ENCODE measurements around the gene CSMD2. TPM values are rescaled to one million over a fixed set of nuclear protein-coding genes. Genes with fewer than 3 reads are reported as not detected.

CSMD2 gene
- total and polyA plus RNA-seq, 7 experiments from 2014 or later: 0.02 TPM; not detected in 6

DNA sequence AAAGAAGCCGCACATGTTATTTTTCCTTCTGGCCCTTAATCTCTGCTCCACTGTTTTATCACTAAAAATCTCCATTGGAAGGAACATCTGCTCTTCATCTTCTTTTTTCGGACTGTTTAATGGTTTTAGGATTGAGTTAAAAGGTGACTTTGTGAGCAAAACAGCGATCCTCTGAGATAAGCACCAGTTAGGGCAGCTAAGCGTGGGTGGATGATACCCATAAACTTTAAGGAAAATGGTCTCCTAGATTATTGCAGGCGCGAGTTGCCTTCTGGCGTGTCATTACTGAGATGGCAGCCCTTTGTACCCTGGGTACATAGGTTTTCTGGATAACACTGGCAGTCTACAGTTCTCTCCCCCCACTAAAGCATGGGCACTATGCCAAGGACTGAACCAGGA is 345.1 kb downstream of the CSMD2 start:
- DNase-seq: no peak
- H3K27ac Mint-ChIP-seq: no peak overlapping the region
- Histone ChIP-seq H3K27ac (ENCODE audit: low read depth, low read length) (no peak overlapping the region), H3K4me3 (ENCODE audit: low read length) (no peak overlapping the region), H3K27me3 (ENCODE audit: control insufficient read depth in 2 of 2, insufficient read depth in 2 of 2, low read length in 2 of 2) (no peaks in the 10 kb centered on the region), H3K9me3 (ENCODE audit: control insufficient read depth in 2 of 3, low read length in 3 of 3) (no peaks in the 10 kb centered on the region), H3K4me1 (ENCODE audit: control insufficient read depth in 2 of 2, insufficient read depth in 2 of 2, low read length in 2 of 2) (no peaks in the 10 kb centered on the region), H3K36me3 (ENCODE audit: control insufficient read depth in 2 of 3, insufficient read depth in 3 of 3, low read length in 3 of 3) (no peaks in the 10 kb centered on the region)
- ATAC-seq: no peak
- ChIA-PET POLR2A (no interaction called here), CTCF (no interaction called here)
- no peaks in the 10 kb centered on the region for H3K36me3 Mint-ChIP-seq
- peaks cover 0 to 4% (median 0%) of the 10 kb centered on the region in 11 donors for H3K9me3 Mint-ChIP-seq
- intact Hi-C loops (cut with micrococcal nuclease): no loop called here
- no peaks in the 10 kb centered on the region for H3K4me1 Mint-ChIP-seq
- peaks cover 0 to 33% (median 17%) of the 10 kb centered on the region in 5 donors for H3K27me3 Mint-ChIP-seq
- H3K4me3 Mint-ChIP-seq: no peak overlapping the region

DNA sequence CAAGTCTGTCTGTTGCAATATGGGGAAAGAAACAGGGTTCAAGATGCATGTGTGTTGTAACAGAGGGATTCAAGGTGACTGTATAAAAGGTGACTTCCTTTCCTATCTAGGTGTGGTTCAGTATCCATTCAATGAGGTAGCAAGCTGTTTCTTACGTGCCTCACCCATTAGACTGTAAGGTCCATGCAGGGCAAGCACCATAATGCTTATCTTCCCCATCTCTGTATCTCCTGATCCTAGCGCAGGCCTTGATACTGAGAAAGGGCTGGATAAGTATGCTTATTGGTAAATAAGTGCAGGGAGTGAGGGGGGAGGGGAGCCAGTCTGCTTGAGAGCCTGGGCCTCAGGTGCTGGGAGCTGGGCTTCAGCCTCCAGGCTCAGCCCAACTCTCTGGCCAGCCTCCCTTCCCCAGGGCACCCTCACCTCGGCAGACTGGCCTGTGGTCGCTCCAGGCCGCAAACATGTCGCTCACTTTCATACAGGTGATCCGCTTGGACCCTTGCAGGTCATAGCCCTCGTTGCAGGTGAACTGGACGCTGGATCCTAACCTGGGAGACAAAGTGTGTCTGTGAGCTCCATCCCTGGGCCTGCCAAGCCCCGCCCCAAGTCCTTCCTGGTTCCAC is 345.6 kb downstream of the CSMD2 start:
- Mint-ChIP-seq H3K9me3 (peaks cover 0 to 6% (median 2%) of the 10 kb centered on the region in 11 donors), H3K27me3 (peaks cover 0 to 37% (median 22%) of the 10 kb centered on the region in 5 donors), H3K4me1 (no peaks in the 10 kb centered on the region), H3K27ac (no peak overlapping the region), H3K36me3 (no peaks in the 10 kb centered on the region), H3K4me3 (no peak overlapping the region)
- Histone ChIP-seq H3K27me3 (ENCODE audit: control insufficient read depth in 2 of 2, insufficient read depth in 2 of 2, low read length in 2 of 2) (no peaks in the 10 kb centered on the region), H3K27ac (ENCODE audit: low read depth, low read length) (no peak overlapping the region), H3K9me3 (ENCODE audit: control insufficient read depth in 2 of 3, low read length in 3 of 3) (no peaks in the 10 kb centered on the region), H3K36me3 (ENCODE audit: control insufficient read depth in 2 of 3, insufficient read depth in 3 of 3, low read length in 3 of 3) (no peaks in the 10 kb centered on the region), H3K4me3 (ENCODE audit: low read length) (no peak overlapping the region), H3K4me1 (ENCODE audit: control insufficient read depth in 2 of 2, insufficient read depth in 2 of 2, low read length in 2 of 2) (no peaks in the 10 kb centered on the region)
- ChIA-PET POLR2A (no interaction called here), CTCF (no interaction called here)
- ATAC-seq (no peak), DNase-seq (no peak)
- intact Hi-C loops (cut with micrococcal nuclease): no loop called here

DNA sequence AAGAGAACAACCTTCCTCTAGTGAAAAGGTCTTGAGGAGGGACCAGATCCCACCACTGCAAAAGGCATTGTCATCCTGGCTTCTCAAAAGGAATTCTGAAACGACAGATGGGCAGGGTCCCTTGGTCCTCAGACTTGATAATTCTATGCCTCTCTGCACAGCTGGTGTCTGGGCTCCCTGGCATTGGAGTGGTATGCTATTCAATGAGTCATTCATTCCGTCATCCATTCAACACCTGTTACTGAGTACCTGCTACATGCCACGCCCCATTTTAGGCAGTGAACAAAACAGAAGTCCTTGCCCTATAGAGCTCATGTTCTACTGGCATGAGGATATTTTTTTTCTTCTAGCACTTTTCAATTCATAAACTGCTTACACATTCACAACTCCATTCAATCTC is 347.0 kb downstream of the CSMD2 start:
- ATAC-seq (no peak), DNase-seq (no peak)
- H3K36me3 ChIP-seq (ENCODE audit: control insufficient read depth in 2 of 3, insufficient read depth in 3 of 3, low read length in 3 of 3): no peaks in the 10 kb centered on the region
- intact Hi-C loops (cut with micrococcal nuclease): no loop called here
- ChIA-PET POLR2A (no interaction called here), CTCF (no interaction called here)
- no peak overlapping the region for H3K4me3 ChIP-seq (ENCODE audit: low read length)
- no peak overlapping the region for H3K27ac ChIP-seq (ENCODE audit: low read depth, low read length)
- H3K27me3 ChIP-seq (ENCODE audit: control insufficient read depth in 2 of 2, insufficient read depth in 2 of 2, low read length in 2 of 2): no peaks in the 10 kb centered on the region
- H3K4me1 ChIP-seq (ENCODE audit: control insufficient read depth in 2 of 2, insufficient read depth in 2 of 2, low read length in 2 of 2): no peaks in the 10 kb centered on the region
- H3K9me3 Mint-ChIP-seq: peaks cover 0 to 13% (median 0%) of the 10 kb centered on the region in 11 donors
- no peaks in the 10 kb centered on the region for H3K9me3 ChIP-seq (ENCODE audit: control insufficient read depth in 2 of 3, low read length in 3 of 3)
- no peak overlapping the region for H3K4me3 Mint-ChIP-seq
- peaks cover 5 to 43% (median 24%) of the 10 kb centered on the region in 5 donors for H3K27me3 Mint-ChIP-seq
- no peaks in the 10 kb centered on the region for H3K4me1 Mint-ChIP-seq
- H3K27ac Mint-ChIP-seq: no peak overlapping the region
- no peaks in the 10 kb centered on the region for H3K36me3 Mint-ChIP-seq

DNA sequence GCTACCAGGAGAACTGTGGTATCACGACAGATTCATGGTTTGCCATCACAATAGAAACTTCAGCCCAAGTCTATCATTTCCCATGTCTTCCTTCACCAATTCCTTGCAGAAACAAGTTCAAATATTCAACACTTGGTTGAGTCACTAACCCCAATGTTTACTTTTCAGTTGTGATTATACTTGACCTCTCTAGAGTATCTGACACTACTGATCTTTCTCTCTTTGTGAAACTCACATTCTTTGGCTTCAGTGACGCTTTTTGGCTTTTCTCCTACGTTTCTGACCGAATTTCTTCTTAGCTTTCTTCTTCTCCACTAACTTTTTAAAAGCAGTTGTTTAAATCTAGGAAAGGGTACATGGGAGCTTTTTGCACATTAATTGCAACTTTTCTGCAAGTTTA is 350.0 kb downstream of the CSMD2 start:
- POLR2A ChIA-PET: no interaction called here
- intact Hi-C loops (cut with micrococcal nuclease): no loop called here
- CTCF ChIA-PET: no interaction called here
- Histone ChIP-seq H3K9me3 (ENCODE audit: control insufficient read depth in 2 of 3, low read length in 3 of 3) (no peaks in the 10 kb centered on the region), H3K36me3 (ENCODE audit: control insufficient read depth in 2 of 3, insufficient read depth in 3 of 3, low read length in 3 of 3) (no peaks in the 10 kb centered on the region), H3K4me3 (ENCODE audit: low read length) (no peak overlapping the region), H3K4me1 (ENCODE audit: control insufficient read depth in 2 of 2, insufficient read depth in 2 of 2, low read length in 2 of 2) (no peaks in the 10 kb centered on the region), H3K27me3 (ENCODE audit: control insufficient read depth in 2 of 2, insufficient read depth in 2 of 2, low read length in 2 of 2) (no peaks in the 10 kb centered on the region), H3K27ac (ENCODE audit: low read depth, low read length) (no peak overlapping the region)
- H3K4me1 Mint-ChIP-seq: no peaks in the 10 kb centered on the region
- H3K27me3 Mint-ChIP-seq: peaks cover 5 to 33% (median 23%) of the 10 kb centered on the region in 5 donors
- H3K4me3 Mint-ChIP-seq: no peak overlapping the region
- peaks cover 0 to 13% (median 0%) of the 10 kb centered on the region in 11 donors for H3K9me3 Mint-ChIP-seq
- no peaks in the 10 kb centered on the region for H3K36me3 Mint-ChIP-seq
- ATAC-seq: no peak
- no peak overlapping the region for H3K27ac Mint-ChIP-seq
- no peak for DNase-seq

DNA sequence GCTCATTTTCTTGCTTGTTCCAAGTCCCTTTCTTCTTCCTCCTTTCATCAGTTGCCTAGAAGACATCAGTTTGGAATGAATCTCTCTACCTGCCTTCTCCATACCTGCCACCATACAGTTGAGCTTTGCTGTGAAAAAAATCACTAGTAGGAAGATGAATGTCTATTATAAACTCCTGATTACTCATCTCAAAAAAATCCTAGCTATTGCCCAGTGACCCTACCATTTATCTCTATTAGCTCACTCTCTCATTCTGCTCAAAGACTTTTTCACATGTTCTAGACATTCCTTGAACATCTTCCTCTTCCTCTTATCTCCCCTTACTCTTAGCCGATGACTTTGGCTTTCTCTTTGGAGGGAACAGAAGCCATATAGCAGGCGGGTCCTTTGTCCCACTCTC is 350.9 kb downstream of the CSMD2 start:
- peaks cover 0 to 4% (median 0%) of the 10 kb centered on the region in 3 experiments for H3K9me3 ChIP-seq (ENCODE audit: control insufficient read depth in 2 of 3, low read length in 3 of 3)
- no peaks in the 10 kb centered on the region for H3K4me1 ChIP-seq (ENCODE audit: control insufficient read depth in 2 of 2, insufficient read depth in 2 of 2, low read length in 2 of 2)
- POLR2A ChIA-PET: no interaction called here
- ATAC-seq (no peak), DNase-seq (no peak)
- CTCF ChIA-PET: no interaction called here
- Mint-ChIP-seq H3K4me3 (no peak overlapping the region), H3K9me3 (peaks cover 0 to 13% (median 4%) of the 10 kb centered on the region in 11 donors), H3K36me3 (no peaks in the 10 kb centered on the region), H3K27me3 (peaks cover 5 to 31% (median 19%) of the 10 kb centered on the region in 5 donors), H3K4me1 (no peaks in the 10 kb centered on the region), H3K27ac (no peak overlapping the region)
- no peaks in the 10 kb centered on the region for H3K36me3 ChIP-seq (ENCODE audit: control insufficient read depth in 2 of 3, insufficient read depth in 3 of 3, low read length in 3 of 3)
- H3K4me3 ChIP-seq (ENCODE audit: low read length): no peak overlapping the region
- H3K27ac ChIP-seq (ENCODE audit: low read depth, low read length): no peak overlapping the region
- no peaks in the 10 kb centered on the region for H3K27me3 ChIP-seq (ENCODE audit: control insufficient read depth in 2 of 2, insufficient read depth in 2 of 2, low read length in 2 of 2)
- intact Hi-C loops (cut with micrococcal nuclease): no loop called here

DNA sequence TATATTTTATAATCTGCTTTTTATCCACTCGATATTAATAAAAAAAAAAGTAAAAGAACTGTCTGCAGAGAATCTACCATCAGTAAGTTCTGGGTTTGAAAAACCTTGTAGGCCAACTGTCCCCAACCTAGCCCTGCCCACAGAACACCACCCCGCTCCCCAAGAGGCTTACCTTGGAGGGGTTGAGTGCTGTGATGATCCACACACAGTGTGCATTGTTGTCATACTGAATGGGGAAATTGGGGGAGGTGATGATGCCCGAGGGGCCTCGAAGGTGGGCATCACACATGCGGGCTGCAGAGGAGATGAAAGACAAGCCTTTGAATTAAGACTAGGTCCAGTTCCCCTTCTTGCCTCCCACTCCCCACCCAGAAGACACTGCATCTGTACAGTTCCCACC is 354.5 kb downstream of the CSMD2 start:
- H3K9me3 Mint-ChIP-seq: peaks cover 6 to 41% (median 23%) of the 10 kb centered on the region in 11 donors
- ChIA-PET POLR2A (no interaction called here), CTCF (no interaction called here)
- no peak overlapping the region for H3K27ac Mint-ChIP-seq
- H3K4me3 ChIP-seq (ENCODE audit: low read length): no peak overlapping the region
- DNase-seq: no peak
- intact Hi-C loops (cut with micrococcal nuclease): no loop called here
- ATAC-seq: no peak
- H3K4me1 ChIP-seq (ENCODE audit: control insufficient read depth in 2 of 2, insufficient read depth in 2 of 2, low read length in 2 of 2): no peaks in the 10 kb centered on the region
- no peaks in the 10 kb centered on the region for H3K4me1 Mint-ChIP-seq
- H3K4me3 Mint-ChIP-seq: no peak overlapping the region
- peaks cover 0 to 8% (median 0%) of the 10 kb centered on the region in 5 donors for H3K36me3 Mint-ChIP-seq
- peaks cover 9 to 32% (median 17%) of the 10 kb centered on the region in 5 donors for H3K27me3 Mint-ChIP-seq
- H3K9me3 ChIP-seq (ENCODE audit: control insufficient read depth in 2 of 3, low read length in 3 of 3): peaks cover 0 to 13% (median 0%) of the 10 kb centered on the region in 3 experiments
- H3K27me3 ChIP-seq (ENCODE audit: control insufficient read depth in 2 of 2, insufficient read depth in 2 of 2, low read length in 2 of 2): no peaks in the 10 kb centered on the region
- no peaks in the 10 kb centered on the region for H3K36me3 ChIP-seq (ENCODE audit: control insufficient read depth in 2 of 3, insufficient read depth in 3 of 3, low read length in 3 of 3)
- no peak overlapping the region for H3K27ac ChIP-seq (ENCODE audit: low read depth, low read length)

DNA sequence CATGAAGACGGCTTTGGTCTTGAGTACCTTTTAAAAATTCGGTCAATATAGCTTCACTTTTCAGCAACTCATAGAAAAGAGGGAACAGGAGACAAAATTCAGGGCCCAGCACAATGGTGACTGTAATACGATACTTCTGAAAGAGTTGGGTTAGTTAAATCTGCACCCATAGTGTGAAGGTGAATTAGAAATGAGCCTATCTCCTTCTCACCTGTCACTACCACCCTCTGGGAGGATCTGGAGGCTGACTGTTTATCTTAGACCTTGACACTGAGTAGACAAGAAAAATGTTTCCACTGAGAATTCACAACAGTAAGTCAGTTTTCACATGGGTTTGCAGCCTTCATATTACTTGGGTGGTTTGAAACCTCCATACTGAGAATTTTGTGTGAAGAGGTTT is 359.0 kb downstream of the CSMD2 start:
- POLR2A ChIA-PET: no interaction called here
- Histone ChIP-seq H3K36me3 (ENCODE audit: control insufficient read depth in 2 of 3, insufficient read depth in 3 of 3, low read length in 3 of 3) (no peaks in the 10 kb centered on the region), H3K27ac (ENCODE audit: low read depth, low read length) (no peak overlapping the region), H3K9me3 (ENCODE audit: control insufficient read depth in 2 of 3, low read length in 3 of 3) (peaks cover 0 to 13% (median 0%) of the 10 kb centered on the region in 3 experiments), H3K4me1 (ENCODE audit: control insufficient read depth in 2 of 2, insufficient read depth in 2 of 2, low read length in 2 of 2) (no peaks in the 10 kb centered on the region), H3K27me3 (ENCODE audit: control insufficient read depth in 2 of 2, insufficient read depth in 2 of 2, low read length in 2 of 2) (no peaks in the 10 kb centered on the region), H3K4me3 (ENCODE audit: low read length) (no peak overlapping the region)
- no peak overlapping the region for H3K27ac Mint-ChIP-seq
- H3K9me3 Mint-ChIP-seq: peaks cover 6 to 44% (median 14%) of the 10 kb centered on the region in 11 donors
- H3K4me1 Mint-ChIP-seq: no peaks in the 10 kb centered on the region
- no peak for ATAC-seq
- peaks cover 4 to 9% (median 5%) of the 10 kb centered on the region in 5 donors for H3K27me3 Mint-ChIP-seq
- CTCF ChIA-PET: no interaction called here
- intact Hi-C loops (cut with micrococcal nuclease): no loop called here
- no peak for DNase-seq
- no peak overlapping the region for H3K4me3 Mint-ChIP-seq
- peaks cover 0 to 8% (median 0%) of the 10 kb centered on the region in 5 donors for H3K36me3 Mint-ChIP-seq
